Kidney (tissue), 14 donors: ENCODE measurements around the gene ZNF628. TPM values are rescaled to one million over a fixed set of nuclear protein-coding genes. Genes with fewer than 3 reads are reported as not detected.

Source experiments
- DNase-seq, 5 donors: peaks; one replicate each; pipeline ENCODE4 v3.0.0-alpha.2; 2013 to 2020
- FAIRE-seq: peaks from 2 replicates; lab custom pipeline; 2012; peaks lifted over from hg19 to GRCh38; lab: Jason Lieb, UNC
- H3K27ac ChIP-seq, 2 donors: one replicate each; pipeline ENCODE4 v1.7.0; 2013; ENCODE audit warnings: low read depth in 2 of 2, low read length in 2 of 2, inconsistent platforms in 1 of 2
- H3K27me3 ChIP-seq: one replicate; pipeline ENCODE4 v1.7.1; 2013; ENCODE audit warnings: low read length, inconsistent platforms; ENCODE audit not compliant: control insufficient read depth, insufficient read depth
- H3K36me3 ChIP-seq, 3 donors: one replicate each; pipeline versions ENCODE4 v1.7.0 to v1.7.1; 2013; ENCODE audit warnings: low read length in 3 of 3, control low read depth in 1 of 3, inconsistent platforms in 1 of 3; ENCODE audit not compliant: insufficient read depth in 3 of 3, control insufficient read depth in 2 of 3
- H3K4me1 ChIP-seq, 3 donors: one replicate each; pipeline versions ENCODE4 v1.7.0 to v1.7.1; 2013; ENCODE audit warnings: low read length in 3 of 3, inconsistent platforms in 1 of 3, low read depth in 1 of 3; ENCODE audit not compliant: control insufficient read depth in 2 of 3, insufficient read depth in 2 of 3
- H3K4me3 ChIP-seq, 3 donors: one replicate each; pipeline versions ENCODE4 v1.7.0 to v1.8.1; 2013; ENCODE audit warnings: low read length in 3 of 3, control low read depth in 1 of 3, inconsistent platforms in 1 of 3
- H3K9ac ChIP-seq, 3 donors: one replicate each; pipeline versions ENCODE4 v1.7.0 to v1.7.1; 2013; ENCODE audit warnings: low read length in 3 of 3, control low read depth in 1 of 3, inconsistent platforms in 1 of 3
- H3K9me3 ChIP-seq, 3 donors: one replicate each; pipeline versions ENCODE4 v1.7.0 to v1.7.1; 2013; ENCODE audit warnings: low read length in 3 of 3, control low read depth in 1 of 3, inconsistent platforms in 1 of 3; ENCODE audit not compliant: control insufficient read depth in 2 of 3, insufficient read depth in 1 of 3
- intact Hi-C: fragments of 100-400 bp; cut with DNase I; formaldehyde crosslinking; loops from one replicate; pipeline ENCODE4 v1.11.1; 2022
- polyA plus RNA-seq: library from polyadenylated mRNA; stranded (reverse); fragments of 350-450 nt; fragmentation: Illumina TruSeq; extraction: RNeasy Lipid Tissue Mini Kit (QIAGEN cat#74804); gene quantifications from one replicate; pipeline ENCODE4 v1.2.3, GENCODE V29; 2014; ENCODE audit warnings: low read depth, low replicate concordance; ENCODE audit not compliant: insufficient read depth
- total RNA-seq: library from RNA; stranded (reverse); fragmentation: NEBNext Ultra II Directional; extraction: Animal tissue kit (Norgen Biotek cat#: 25700); gene quantifications from one replicate; pipeline ENCODE4 v1.2.1, GENCODE V29; 2021
- TF ChIP-seq, protein P1 (sequence below): IDR thresholded peaks from 3 replicates; pipeline ENCODE4 v1.5.1; 2012; ENCODE audit warnings: mild to moderate bottlenecking, moderate library complexity, borderline replicate concordance; ENCODE audit not compliant: insufficient read depth; ENCODE audit errors: extremely low read depth
- donor health status: control.
- donor health status: control.
- donor health status: control.
- donor health status: control.
- donor health status: control.
- donor health status: DM: yes; HTN: yes; CAD: no.
- donor health status: Normal renal cell carcinoma (clear cell type).

ZNF628 gene
- total and polyA plus RNA-seq, 2 donors from 2014 or later = 2.3 to 12.0 TPM

DNA sequence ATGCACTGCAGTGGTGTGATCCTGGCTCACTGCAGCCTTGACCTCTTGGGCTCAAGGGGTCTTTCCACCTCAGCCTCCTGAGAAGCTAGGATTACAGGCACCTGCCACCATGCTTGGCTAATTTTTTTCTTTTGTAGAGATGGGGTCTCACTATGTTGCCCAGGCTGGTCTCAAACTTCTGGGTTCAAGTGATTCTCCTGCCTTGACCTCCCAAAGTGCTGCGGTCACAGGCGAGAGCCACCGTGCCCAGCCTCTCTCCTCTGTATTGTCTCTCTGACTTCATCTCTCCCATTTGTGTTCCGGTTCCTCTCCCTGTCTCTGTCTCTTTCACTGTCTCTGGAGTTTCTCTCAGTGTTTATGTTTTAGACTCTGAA is 10.2 kb upstream of the ZNF628 start:
- FAIRE-seq (no peak), DNase-seq (no peak)
- TF ChIP-seq, protein P1, sequence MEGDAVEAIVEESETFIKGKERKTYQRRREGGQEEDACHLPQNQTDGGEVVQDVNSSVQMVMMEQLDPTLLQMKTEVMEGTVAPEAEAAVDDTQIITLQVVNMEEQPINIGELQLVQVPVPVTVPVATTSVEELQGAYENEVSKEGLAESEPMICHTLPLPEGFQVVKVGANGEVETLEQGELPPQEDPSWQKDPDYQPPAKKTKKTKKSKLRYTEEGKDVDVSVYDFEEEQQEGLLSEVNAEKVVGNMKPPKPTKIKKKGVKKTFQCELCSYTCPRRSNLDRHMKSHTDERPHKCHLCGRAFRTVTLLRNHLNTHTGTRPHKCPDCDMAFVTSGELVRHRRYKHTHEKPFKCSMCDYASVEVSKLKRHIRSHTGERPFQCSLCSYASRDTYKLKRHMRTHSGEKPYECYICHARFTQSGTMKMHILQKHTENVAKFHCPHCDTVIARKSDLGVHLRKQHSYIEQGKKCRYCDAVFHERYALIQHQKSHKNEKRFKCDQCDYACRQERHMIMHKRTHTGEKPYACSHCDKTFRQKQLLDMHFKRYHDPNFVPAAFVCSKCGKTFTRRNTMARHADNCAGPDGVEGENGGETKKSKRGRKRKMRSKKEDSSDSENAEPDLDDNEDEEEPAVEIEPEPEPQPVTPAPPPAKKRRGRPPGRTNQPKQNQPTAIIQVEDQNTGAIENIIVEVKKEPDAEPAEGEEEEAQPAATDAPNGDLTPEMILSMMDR = no peak
- H3K9ac ChIP-seq = no peak overlapping the region
- H3K36me3 ChIP-seq = no peaks in the 10 kb centered on the region
- no peaks in the 10 kb centered on the region for H3K27me3 ChIP-seq
- H3K9me3 ChIP-seq = no peaks in the 10 kb centered on the region
- H3K4me3 ChIP-seq = no peak overlapping the region
- intact Hi-C loops = no loop called here
- H3K27ac ChIP-seq = no peak overlapping the region
- peaks cover 0 to 5% (median 0%) of the 10 kb centered on the region in 3 donors for H3K4me1 ChIP-seq

DNA sequence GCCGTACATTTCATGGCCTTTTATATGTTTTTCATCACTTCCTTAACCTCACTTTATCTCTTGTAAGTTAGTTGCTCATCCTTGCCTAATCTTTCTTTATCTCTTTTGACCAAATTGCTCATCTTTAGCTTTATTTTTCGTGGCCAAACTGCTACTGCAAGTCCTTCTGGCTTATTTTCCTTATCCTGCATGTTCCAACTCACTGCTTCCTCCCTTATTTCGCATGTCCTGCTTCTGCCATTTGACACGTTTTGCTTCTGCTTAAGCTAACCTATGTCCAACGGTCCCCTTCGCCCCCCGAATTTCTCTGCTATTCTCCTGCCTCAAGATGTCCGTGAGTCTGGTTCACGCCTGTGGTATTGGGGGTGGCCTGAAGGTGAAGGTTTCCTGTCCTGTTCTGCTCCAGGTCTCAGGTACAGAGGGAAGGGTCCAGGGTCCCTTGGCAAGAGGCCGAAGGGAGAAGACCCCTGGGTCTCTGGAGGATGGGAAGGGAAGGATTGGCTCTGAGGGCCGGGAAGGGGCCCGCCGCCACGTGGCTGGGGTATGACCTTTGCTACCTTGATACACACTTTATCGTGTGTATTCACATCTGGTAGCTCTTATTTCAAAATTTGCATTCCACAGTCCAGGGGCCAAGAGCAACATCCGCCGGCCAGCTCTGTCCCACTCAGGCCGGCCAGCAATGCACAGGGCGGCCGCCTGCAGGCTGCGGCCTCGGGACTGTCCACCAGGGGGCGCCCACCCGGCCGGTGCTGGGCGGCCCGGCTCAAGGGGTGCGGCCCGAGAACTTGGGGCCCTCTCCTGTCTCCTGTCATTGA is 9.0 kb upstream of the ZNF628 start:
- H3K36me3 ChIP-seq = no peaks in the 10 kb centered on the region
- peak overlapping the region in 1 of 3 donors; percentile 12 for H3K9ac ChIP-seq
- DNase-seq (peak in 4 of 5 donors; percentile 59 to 87 (median 78)), FAIRE-seq (no peak)
- no peaks in the 10 kb centered on the region for H3K9me3 ChIP-seq
- H3K4me3 ChIP-seq = no peak overlapping the region
- no peaks in the 10 kb centered on the region for H3K27me3 ChIP-seq
- no peak overlapping the region for H3K27ac ChIP-seq
- intact Hi-C loops = no loop called here
- TF ChIP-seq, protein P1 = peak; percentile 96
- peaks cover 0 to 3% (median 0%) of the 10 kb centered on the region in 3 donors for H3K4me1 ChIP-seq

DNA sequence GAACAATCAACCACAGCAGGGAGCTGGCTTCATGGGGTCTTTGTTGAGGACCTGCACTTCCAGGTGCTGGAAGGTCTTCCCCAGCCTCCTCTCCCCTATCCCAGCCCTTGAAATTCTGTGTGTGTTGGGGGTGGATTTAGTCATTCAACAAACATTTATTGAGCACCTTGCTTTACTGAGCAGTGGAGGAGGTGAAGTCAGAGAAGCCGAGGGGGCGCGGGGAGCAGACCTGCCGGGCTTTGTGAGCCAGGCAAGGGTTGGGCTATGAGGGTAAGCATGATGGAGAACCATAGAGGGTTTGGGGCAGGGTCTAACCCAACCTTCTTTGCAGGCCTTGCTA is 8.4 kb upstream of the ZNF628 start:
- no peak for DNase-seq
- no peak overlapping the region for H3K4me3 ChIP-seq
- no peaks in the 10 kb centered on the region for H3K36me3 ChIP-seq
- TF ChIP-seq, protein P1 = no peak
- peaks cover 0 to 3% (median 0%) of the 10 kb centered on the region in 3 donors for H3K4me1 ChIP-seq
- no peak overlapping the region for H3K27ac ChIP-seq
- intact Hi-C loops = no loop called here
- no peaks in the 10 kb centered on the region for H3K27me3 ChIP-seq
- H3K9me3 ChIP-seq = no peaks in the 10 kb centered on the region
- no peak overlapping the region for H3K9ac ChIP-seq
- no peak for FAIRE-seq

GRCh38 chr19:55471266-55471665 is 5.2 kb upstream of the ZNF628 start:
- H3K27ac ChIP-seq = no peak overlapping the region
- H3K4me1 ChIP-seq = peaks cover 2 to 23% (median 13%) of the 10 kb centered on the region in 3 donors
- FAIRE-seq (no peak), DNase-seq (no peak)
- TF ChIP-seq, protein P1 = no peak
- H3K9ac ChIP-seq = no peak overlapping the region
- H3K4me3 ChIP-seq = no peak overlapping the region
- H3K9me3 ChIP-seq = no peaks in the 10 kb centered on the region
- no peaks in the 10 kb centered on the region for H3K27me3 ChIP-seq
- no peaks in the 10 kb centered on the region for H3K36me3 ChIP-seq
- intact Hi-C loops = no loop called here
